MM.1S (cell line): ENCODE measurements around the gene TTYH3.

ENCODE experiments used
- DNase-seq: peaks from one replicate; pipeline ENCODE4 v3.0.0-alpha.2; 2015
- H2AFZ ChIP-seq: fragments of 300-600 bp; sonication (generic); 2 replicates; pipeline ENCODE4 v1.6.0; 2016; ENCODE audit warnings: antibody characterized with exemption, low read length
- H3F3A ChIP-seq: fragments of 300-600 bp; sonication (generic); 2 replicates; pipeline ENCODE4 v1.6.1; 2016; ENCODE audit warnings: mild to moderate bottlenecking, antibody characterized with exemption, low read length, moderate library complexity, mixed read lengths; ENCODE audit not compliant: insufficient read depth
- H3K27ac ChIP-seq: fragments of 300-600 bp; sonication (generic); 2 replicates; pipeline ENCODE4 v1.5.1; 2016; ENCODE audit warnings: mild to moderate bottlenecking, low read length
- H3K27me3 ChIP-seq: fragments of 300-600 bp; sonication (generic); replicated peaks from 2 replicates; pipeline ENCODE4 v1.6.0; 2016; ENCODE audit warnings: low read length; ENCODE audit not compliant: insufficient read depth
- H3K36me3 ChIP-seq: fragments of 300-600 bp; sonication (generic); replicated peaks from 2 replicates; pipeline ENCODE4 v1.6.1; 2016; ENCODE audit warnings: mild to moderate bottlenecking, low read length, mixed read lengths; ENCODE audit not compliant: insufficient read depth
- H3K4me1 ChIP-seq: fragments of 300-600 bp; sonication (generic); 2 replicates; pipeline ENCODE4 v1.6.1; 2016; ENCODE audit warnings: low read length, mixed read lengths
- H3K4me2 ChIP-seq: fragments of 300-600 bp; sonication (generic); 2 replicates; pipeline ENCODE4 v1.6.0; 2016; ENCODE audit warnings: low read depth, low read length
- H3K4me3 ChIP-seq: fragments of 300-600 bp; sonication (generic); 2 replicates; pipeline ENCODE4 v1.5.1; 2016; ENCODE audit warnings: low read length, mixed read lengths
- H3K79me2 ChIP-seq: fragments of 300-600 bp; sonication (generic); 2 replicates; pipeline ENCODE4 v1.6.1; 2016; ENCODE audit warnings: mixed run types, low read length, mixed read lengths
- H3K9ac ChIP-seq: fragments of 300-600 bp; sonication (generic); 2 replicates; pipeline ENCODE4 v1.6.1; 2016; ENCODE audit warnings: low read length, mixed read lengths
- H3K9me2 ChIP-seq: fragments of 300-600 bp; sonication (generic); replicated peaks from 2 replicates; pipeline ENCODE4 v1.6.1; 2016; ENCODE audit warnings: mild to moderate bottlenecking, low read length, mixed read lengths; ENCODE audit not compliant: insufficient read depth
- H3K9me3 ChIP-seq: fragments of 300-600 bp; sonication (generic); replicated peaks from 2 replicates; pipeline ENCODE4 v1.6.1; 2016; ENCODE audit warnings: mild to moderate bottlenecking, low read length, mixed read lengths; ENCODE audit not compliant: insufficient read depth
- H4K20me1 ChIP-seq: fragments of 300-600 bp; sonication (generic); 2 replicates; pipeline ENCODE4 v1.6.1; 2016; ENCODE audit warnings: mild to moderate bottlenecking, low read length, moderate library complexity, mixed read lengths; ENCODE audit not compliant: insufficient read depth
- EZH2 ChIP-seq: fragments of 300-600 bp; sonication (generic); optimal IDR thresholded peaks from 2 replicates; pipeline ENCODE3; 2017; ENCODE audit warnings: low read depth, mild to moderate bottlenecking, antibody characterized with exemption, low read length, mixed read lengths
- EZH2phosphoT487 ChIP-seq: fragments of 300-600 bp; sonication (generic); IDR thresholded peaks from 2 replicates; pipeline ENCODE4 v1.6.1; 2018; ENCODE audit warnings: antibody characterized with exemption, low read length
- TF ChIP-seq, protein P1 (sequence below): fragments of 300-600 bp; sonication (generic); IDR thresholded peaks from 2 replicates; pipeline ENCODE4 v1.5.1; 2016; ENCODE audit warnings: antibody characterized with exemption, low read length, mixed read lengths

Gene TTYH3

GRCh38 chr7:2655870-2656614 lies 24.3 kb downstream of the TTYH3 start:
- no peak for DNase-seq
- H3K27ac ChIP-seq = no peak overlapping the region
- H3K4me2 ChIP-seq = no peak overlapping the region
- no peaks in the 10 kb centered on the region for H3K9me2 ChIP-seq
- TF ChIP-seq EZH2 = no peak
- no peak for TF ChIP-seq EZH2phosphoT487
- TF ChIP-seq, protein P1, sequence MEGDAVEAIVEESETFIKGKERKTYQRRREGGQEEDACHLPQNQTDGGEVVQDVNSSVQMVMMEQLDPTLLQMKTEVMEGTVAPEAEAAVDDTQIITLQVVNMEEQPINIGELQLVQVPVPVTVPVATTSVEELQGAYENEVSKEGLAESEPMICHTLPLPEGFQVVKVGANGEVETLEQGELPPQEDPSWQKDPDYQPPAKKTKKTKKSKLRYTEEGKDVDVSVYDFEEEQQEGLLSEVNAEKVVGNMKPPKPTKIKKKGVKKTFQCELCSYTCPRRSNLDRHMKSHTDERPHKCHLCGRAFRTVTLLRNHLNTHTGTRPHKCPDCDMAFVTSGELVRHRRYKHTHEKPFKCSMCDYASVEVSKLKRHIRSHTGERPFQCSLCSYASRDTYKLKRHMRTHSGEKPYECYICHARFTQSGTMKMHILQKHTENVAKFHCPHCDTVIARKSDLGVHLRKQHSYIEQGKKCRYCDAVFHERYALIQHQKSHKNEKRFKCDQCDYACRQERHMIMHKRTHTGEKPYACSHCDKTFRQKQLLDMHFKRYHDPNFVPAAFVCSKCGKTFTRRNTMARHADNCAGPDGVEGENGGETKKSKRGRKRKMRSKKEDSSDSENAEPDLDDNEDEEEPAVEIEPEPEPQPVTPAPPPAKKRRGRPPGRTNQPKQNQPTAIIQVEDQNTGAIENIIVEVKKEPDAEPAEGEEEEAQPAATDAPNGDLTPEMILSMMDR = no peak
- H3K27me3 ChIP-seq = peaks cover 76% of the 10 kb centered on the region
- H2AFZ ChIP-seq = no peak overlapping the region
- H3K36me3 ChIP-seq = no peaks in the 10 kb centered on the region
- no peak overlapping the region for H3K4me3 ChIP-seq
- no peak overlapping the region for H3K9ac ChIP-seq
- no peaks in the 10 kb centered on the region for H3K9me3 ChIP-seq
- no peaks in the 10 kb centered on the region for H3K4me1 ChIP-seq
- no peaks in the 10 kb centered on the region for H3F3A ChIP-seq
- no peaks in the 10 kb centered on the region for H3K79me2 ChIP-seq
- no peaks in the 10 kb centered on the region for H4K20me1 ChIP-seq

- H3K27me3 ChIP-seq = peaks cover 82% of the 10 kb centered on the region
- H3K4me3 ChIP-seq = no peak overlapping the region
- H3K27ac ChIP-seq = no peak overlapping the region
- no peaks in the 10 kb centered on the region for H3K4me1 ChIP-seq
- TF ChIP-seq EZH2 = no peak
- TF ChIP-seq, protein P1 = no peak
- no peak for TF ChIP-seq EZH2phosphoT487
- H4K20me1 ChIP-seq = no peaks in the 10 kb centered on the region
- H3K79me2 ChIP-seq = no peaks in the 10 kb centered on the region
- H3F3A ChIP-seq = no peaks in the 10 kb centered on the region
- H3K9me2 ChIP-seq = no peaks in the 10 kb centered on the region
- no peaks in the 10 kb centered on the region for H3K9me3 ChIP-seq
- H3K4me2 ChIP-seq = no peak overlapping the region
- H2AFZ ChIP-seq = no peak overlapping the region
- H3K36me3 ChIP-seq = no peaks in the 10 kb centered on the region
- DNase-seq = no peak
- no peak overlapping the region for H3K9ac ChIP-seq
These were observed 25.4 kb downstream of the TTYH3 start for GRCh38 chr7:2657208-2657607.

GRCh38 chr7:2657920-2658671 lies 26.3 kb downstream of the TTYH3 start:
- Histone ChIP-seq H3F3A (no peaks in the 10 kb centered on the region), H3K4me3 (no peak overlapping the region), H3K36me3 (no peaks in the 10 kb centered on the region), H3K4me1 (no peaks in the 10 kb centered on the region), H3K79me2 (no peaks in the 10 kb centered on the region), H3K27me3 (peaks cover 82% of the 10 kb centered on the region), H3K9me3 (no peaks in the 10 kb centered on the region), H3K4me2 (no peak overlapping the region), H3K9me2 (no peaks in the 10 kb centered on the region), H3K9ac (no peak overlapping the region), H3K27ac (no peak overlapping the region), H2AFZ (no peak overlapping the region), H4K20me1 (no peaks in the 10 kb centered on the region)
- TF ChIP-seq, protein P1 = no peak
- TF ChIP-seq EZH2phosphoT487 (no peak), EZH2 (no peak)
- no peak for DNase-seq
